Spinal cord (tissue), 10 donors: ENCODE measurements around the gene RELCH. TPM values are rescaled to one million over a fixed set of nuclear protein-coding genes. Genes with fewer than 3 reads are reported as not detected.

Experiments
- DNase-seq, 6 donors: peaks; one replicate each; pipeline versions ENCODE4 v3.0.0 to v3.0.0-alpha.2; 2013 to 2015; ENCODE audit warnings: low spot score in 6 of 6, low read depth in 4 of 6
- H3K27ac ChIP-seq: one replicate; pipeline ENCODE4 v1.5.1; 2013; ENCODE audit warnings: low read depth, low read length, control low read depth
- H3K27me3 ChIP-seq: one replicate; pipeline ENCODE4 v1.6.1; 2013; ENCODE audit warnings: low read length; ENCODE audit not compliant: control insufficient read depth, insufficient read depth
- H3K36me3 ChIP-seq: one replicate; pipeline ENCODE4 v1.6.1; 2013; ENCODE audit warnings: low read length; ENCODE audit not compliant: control insufficient read depth, insufficient read depth
- H3K4me1 ChIP-seq: one replicate; pipeline ENCODE4 v1.6.1; 2013; ENCODE audit warnings: low read length; ENCODE audit not compliant: control insufficient read depth, insufficient read depth
- H3K4me3 ChIP-seq: one replicate; pipeline ENCODE4 v1.5.1; 2013; ENCODE audit warnings: low read depth, low read length, control low read depth
- H3K9me3 ChIP-seq: one replicate; pipeline ENCODE4 v1.6.1; 2013; ENCODE audit warnings: low read length; ENCODE audit not compliant: control insufficient read depth, insufficient read depth
- WGBS: methylation state at CpG from one replicate; pipeline ENCODE4 v1.1.5; 2013; ENCODE audit warnings: missing lambda C conversion rate; ENCODE audit not compliant: insufficient coverage; 5-methylcytosine and 5-hydroxymethylcytosine counted together
- polyA plus RNA-seq, 2 donors: library from polyadenylated mRNA; unstranded; fragments of 120-200 nt; gene quantifications; one replicate each; pipeline ENCODE4 v1.2.1, GENCODE V29; 2013; ENCODE audit not compliant: insufficient read length in 2 of 2
- small RNA-seq: library from RNA; depleted of rRNA; stranded (forward); fragments of <200 nt; gene quantifications from one replicate; pipeline ENCODE3, GENCODE V24; 2014; ENCODE audit warnings: low replicate concordance
- total RNA-seq, 2 donors: library from RNA; depleted of rRNA in 1 of 2; stranded (reverse); fragments of 120-200 nt in 1 of 2; fragments of >200 nt in 1 of 2; gene quantifications; one replicate each; pipeline versions ENCODE4 v1.2.3 to v1.2.4, GENCODE V29; 2013 to 2014
- donor health status: healthy.

The RELCH gene
- total and polyA plus RNA-seq, 4 donors: 29.5 to 76.3 (median 34.7) TPM

- H3K4me1 ChIP-seq: no peaks in the 10 kb centered on the region
- H3K9me3 ChIP-seq: no peaks in the 10 kb centered on the region
- no peaks in the 10 kb centered on the region for H3K36me3 ChIP-seq
- H3K4me3 ChIP-seq: no peak overlapping the region
- no peak overlapping the region for H3K27ac ChIP-seq
- no peak for DNase-seq
- no peaks in the 10 kb centered on the region for H3K27me3 ChIP-seq
- WGBS: 100% methylated on average over 1 of the region's 5 CpGs
Observed at GRCh38 chr18:62357079-62357719, 170.1 kb downstream of the RELCH start.

Small RNA genes within 50 kb of the gene (small RNA-seq; reads per million reads assigned to genes)
- gene RF00019: not detected

Other genes starting within 250 kb of the RELCH start
- 10 to 100 TPM; 26.0 to 47.0 TPM for gene PIGN, start 199 bp upstream of the RELCH start, total RNA-seq
- gene PIGN, start 199 bp upstream of the RELCH start, polyA plus RNA-seq: 10 to 100 TPM; 10.9 to 12.8 TPM
- 1 to 10 TPM; 1.8 to 2.3 TPM for gene TNFRSF11A, start 138.1 kb downstream of the RELCH start, total RNA-seq
- gene TNFRSF11A, start 138.1 kb downstream of the RELCH start, polyA plus RNA-seq: under 1 TPM; 0.87 to 0.89 TPM